Activated CD8-positive, alpha-beta T cell treated with anti-CD3 and anti-CD28 coated beads, Interleukin-2, amount 10 ng/mL, durations not matched to agents 7 days and 5 days (primary cell): ENCODE results near the gene EHHADH. TPM values are rescaled to one million over a fixed set of nuclear protein-coding genes. Genes with fewer than 3 reads are reported as not detected.

Source experiments
- ATAC-seq: fragments of 150-1000 bp; cut with Tn5 transposase; one replicate; pipeline ENCODE4 v1.10.0; 2021; ENCODE audit warnings: moderate library complexity
- CTCF ChIA-PET: fragments of 350-600 bp; sonication (Branson Sonifier 250); formaldehyde crosslinking; loops from one replicate; lab custom pipeline; 2021; ENCODE audit warnings: antibody characterized with exemption; lab: Charles Lee
- POLR2A ChIA-PET: fragments of 350-600 bp; sonication (Branson Sonifier 250); formaldehyde crosslinking; loops from one replicate; lab custom pipeline; 2021; ENCODE audit warnings: antibody characterized with exemption; lab: Charles Lee
- DNase-seq: peaks from one replicate; pipeline ENCODE4 v3.0.0-alpha.2; 2020
- H3K27ac Mint-ChIP-seq: one replicate; pipeline ENCODE4 v1.8.0; 2021; ENCODE audit warnings: mild to moderate bottlenecking, mixed read lengths
- H3K27me3 Mint-ChIP-seq: one replicate; pipeline ENCODE4 v1.8.0; 2021; ENCODE audit warnings: low read depth, mixed read lengths
- H3K36me3 Mint-ChIP-seq: one replicate; pipeline ENCODE4 v1.8.0; 2021; ENCODE audit warnings: low read depth, mixed read lengths
- H3K4me1 Mint-ChIP-seq: one replicate; pipeline ENCODE4 v1.8.0; 2021; ENCODE audit warnings: low read depth, mixed read lengths
- H3K4me3 Mint-ChIP-seq: one replicate; pipeline ENCODE4 v1.8.0; 2021; ENCODE audit warnings: mild to moderate bottlenecking, mixed read lengths
- H3K9me3 Mint-ChIP-seq: one replicate; pipeline ENCODE4 v1.8.0; 2022; ENCODE audit warnings: mixed read lengths; ENCODE audit not compliant: insufficient read depth
- total RNA-seq, 2 experiments: library from RNA; stranded (reverse); gene quantifications; one replicate each; pipeline ENCODE4 v1.2.3, GENCODE V29; 2021

Gene EHHADH
- total RNA-seq, 2 experiments from 2014 or later: 4.8 to 4.9 TPM

DNA sequence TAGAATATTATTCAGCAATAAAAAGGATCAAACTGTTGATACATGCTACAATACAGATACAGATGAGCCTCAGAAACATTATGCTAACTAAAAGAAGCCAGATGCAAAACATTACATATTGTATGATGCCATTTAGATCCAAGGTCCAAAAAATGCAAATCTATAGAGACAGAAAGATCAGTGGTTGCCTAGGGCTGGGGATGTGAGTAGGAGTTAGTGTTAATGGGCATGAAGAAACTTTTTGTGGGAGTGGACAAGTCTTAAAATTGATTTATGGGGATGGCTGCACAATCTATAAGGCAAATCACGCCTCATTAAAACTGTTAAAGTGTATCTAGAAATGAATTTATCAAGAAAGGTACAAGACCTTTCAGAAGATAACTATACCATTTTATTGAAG lies 45.0 kb downstream of the EHHADH start:
- ATAC-seq (no peak), DNase-seq (no peak)
- Mint-ChIP-seq H3K27me3 (no peaks in the 10 kb centered on the region), H3K27ac (no peak overlapping the region), H3K36me3 (no peaks in the 10 kb centered on the region), H3K4me1 (peaks cover 2% of the 10 kb centered on the region), H3K4me3 (no peak overlapping the region), H3K9me3 (no peaks in the 10 kb centered on the region)
- CTCF ChIA-PET: no interaction called here
- POLR2A ChIA-PET: no interaction called here

DNA sequence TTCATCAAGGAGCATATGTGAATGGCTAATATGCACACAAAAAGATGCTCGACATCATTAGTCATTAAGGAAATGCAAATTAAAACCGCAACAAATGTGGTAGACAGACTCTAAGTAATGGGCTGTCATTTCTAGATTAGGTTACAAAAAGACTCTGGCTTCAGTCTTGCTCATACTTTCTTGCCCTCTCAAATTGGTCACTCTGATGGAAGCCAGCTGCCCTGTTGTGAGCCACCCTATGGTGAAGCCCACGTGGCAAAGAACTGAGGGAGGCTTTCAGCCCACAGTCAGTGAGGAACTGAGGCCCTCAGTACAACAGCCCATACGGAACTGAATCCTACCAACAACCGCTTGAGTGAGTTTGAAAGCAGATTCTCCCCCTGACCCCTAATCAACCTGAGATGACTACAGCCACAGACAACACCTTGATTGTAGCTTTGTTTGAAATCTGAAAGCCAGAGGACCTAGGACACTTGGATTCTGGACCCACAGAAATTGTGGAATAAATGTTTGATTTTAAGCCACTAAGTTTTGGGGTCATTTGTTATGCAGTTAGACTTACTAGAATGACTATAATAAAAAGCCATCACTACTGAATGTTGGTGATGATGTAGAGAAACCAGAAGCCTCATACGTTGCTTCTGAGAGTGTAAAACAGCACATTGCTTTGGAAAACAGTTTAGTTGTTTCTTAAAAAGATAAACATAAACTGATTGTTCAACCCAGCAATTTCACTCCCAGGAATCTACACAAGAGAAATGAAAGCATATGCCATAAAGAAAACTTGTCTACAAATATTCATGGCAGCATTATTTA lies 45.7 kb downstream of the EHHADH start:
- POLR2A ChIA-PET: no interaction called here
- no peak overlapping the region for H3K4me3 Mint-ChIP-seq
- no peaks in the 10 kb centered on the region for H3K36me3 Mint-ChIP-seq
- no peaks in the 10 kb centered on the region for H3K9me3 Mint-ChIP-seq
- ATAC-seq (no peak), DNase-seq (no peak)
- no peaks in the 10 kb centered on the region for H3K27me3 Mint-ChIP-seq
- CTCF ChIA-PET: no interaction called here
- peaks cover 2% of the 10 kb centered on the region for H3K4me1 Mint-ChIP-seq
- no peak overlapping the region for H3K27ac Mint-ChIP-seq

DNA sequence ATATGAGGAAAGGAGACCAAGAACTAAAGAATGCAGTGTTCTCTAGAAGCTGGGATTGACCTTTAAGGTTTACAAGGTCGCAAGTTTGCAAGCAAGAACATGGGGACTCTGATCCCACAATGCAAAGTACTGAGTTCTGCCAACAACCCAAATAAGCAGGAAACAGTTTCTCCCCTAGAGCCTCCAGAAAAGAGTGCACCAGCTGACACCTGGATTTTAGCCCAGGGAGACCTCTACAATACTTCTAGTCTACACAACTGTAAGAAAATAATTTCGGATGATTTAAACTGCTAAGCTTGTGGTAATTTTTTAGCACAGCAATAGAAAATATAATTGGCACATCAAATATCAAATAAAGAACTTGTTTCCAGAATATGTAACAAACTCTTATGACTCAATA lies 46.4 kb downstream of the EHHADH start:
- no peak for DNase-seq
- CTCF ChIA-PET: no interaction called here
- ATAC-seq: no peak
- Mint-ChIP-seq H3K27ac (no peak overlapping the region), H3K4me1 (peaks cover 2% of the 10 kb centered on the region), H3K9me3 (no peaks in the 10 kb centered on the region), H3K4me3 (no peak overlapping the region), H3K27me3 (no peaks in the 10 kb centered on the region), H3K36me3 (no peaks in the 10 kb centered on the region)
- POLR2A ChIA-PET: no interaction called here

DNA sequence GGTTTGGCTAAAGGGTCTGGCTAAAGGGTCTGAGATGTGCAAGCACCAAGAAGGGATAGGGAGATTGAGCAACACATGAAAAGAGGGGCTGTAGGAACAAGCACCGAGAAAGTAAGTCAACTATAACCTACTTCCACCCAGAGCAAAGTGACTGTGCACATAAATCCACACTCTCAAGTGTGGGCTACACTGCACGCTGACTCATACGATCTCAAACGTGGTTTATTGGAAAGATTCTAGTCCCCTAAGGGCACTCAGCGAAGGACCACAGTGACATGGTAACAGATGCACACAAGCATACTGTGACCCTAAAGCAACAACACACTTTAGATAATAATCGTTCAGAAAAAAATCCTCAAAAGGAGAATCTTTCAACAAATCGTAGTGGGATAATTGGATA lies 48.0 kb downstream of the EHHADH start:
- Mint-ChIP-seq H3K27ac (no peak overlapping the region), H3K9me3 (no peaks in the 10 kb centered on the region), H3K36me3 (no peaks in the 10 kb centered on the region), H3K27me3 (no peaks in the 10 kb centered on the region), H3K4me1 (peaks cover 2% of the 10 kb centered on the region), H3K4me3 (no peak overlapping the region)
- DNase-seq (no peak), ATAC-seq (no peak)
- POLR2A ChIA-PET: no interaction called here
- CTCF ChIA-PET: no interaction called here

DNA sequence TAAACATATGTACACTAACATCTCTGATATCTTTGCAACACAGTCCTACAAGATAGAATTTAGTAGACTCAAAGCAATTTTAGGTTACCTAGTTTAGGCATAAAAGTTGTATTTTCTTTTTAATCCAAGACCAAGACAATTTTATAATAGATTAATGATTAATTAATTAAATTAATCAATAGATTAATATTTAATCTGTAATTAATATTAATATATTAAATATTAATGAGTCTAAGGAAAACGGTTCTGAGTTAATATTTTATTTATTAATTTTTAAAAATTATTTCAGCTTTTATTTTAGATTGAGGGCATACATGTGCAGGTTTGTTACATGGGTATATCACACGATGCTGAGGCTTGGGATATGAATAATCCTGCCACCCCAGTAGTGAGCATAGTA lies 49.0 kb downstream of the EHHADH start:
- H3K27me3 Mint-ChIP-seq: no peaks in the 10 kb centered on the region
- H3K4me1 Mint-ChIP-seq: peaks cover 2% of the 10 kb centered on the region
- no peak for ATAC-seq
- H3K36me3 Mint-ChIP-seq: no peaks in the 10 kb centered on the region
- H3K9me3 Mint-ChIP-seq: no peaks in the 10 kb centered on the region
- CTCF ChIA-PET: no interaction called here
- no peak for DNase-seq
- no peak overlapping the region for H3K27ac Mint-ChIP-seq
- no peak overlapping the region for H3K4me3 Mint-ChIP-seq
- POLR2A ChIA-PET: no interaction called here

DNA sequence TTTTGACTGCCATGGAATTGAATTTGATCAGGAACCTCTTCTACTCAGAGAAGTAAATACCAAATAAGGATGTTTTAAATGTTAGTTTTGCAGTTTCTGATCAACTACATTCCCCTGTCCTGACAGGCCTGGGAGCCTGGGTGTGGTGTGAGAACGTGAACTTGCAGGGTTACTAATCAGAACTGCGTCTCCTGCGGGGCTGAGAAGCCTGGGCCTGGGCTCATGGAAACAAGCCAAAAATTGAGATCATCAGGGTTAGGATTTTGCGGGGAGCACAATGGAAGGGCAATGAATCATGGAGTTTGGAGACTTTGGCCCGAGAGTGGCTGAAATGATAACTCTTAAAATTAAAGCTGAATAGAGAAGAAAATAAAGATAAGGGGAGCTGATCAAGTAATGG lies 53.2 kb downstream of the EHHADH start:
- H3K4me1 Mint-ChIP-seq: no peaks in the 10 kb centered on the region
- H3K36me3 Mint-ChIP-seq: no peaks in the 10 kb centered on the region
- ATAC-seq (no peak), DNase-seq (no peak)
- no peak overlapping the region for H3K4me3 Mint-ChIP-seq
- no peak overlapping the region for H3K27ac Mint-ChIP-seq
- ChIA-PET POLR2A (no interaction called here), CTCF (no interaction called here)
- no peaks in the 10 kb centered on the region for H3K9me3 Mint-ChIP-seq
- H3K27me3 Mint-ChIP-seq: no peaks in the 10 kb centered on the region

DNA sequence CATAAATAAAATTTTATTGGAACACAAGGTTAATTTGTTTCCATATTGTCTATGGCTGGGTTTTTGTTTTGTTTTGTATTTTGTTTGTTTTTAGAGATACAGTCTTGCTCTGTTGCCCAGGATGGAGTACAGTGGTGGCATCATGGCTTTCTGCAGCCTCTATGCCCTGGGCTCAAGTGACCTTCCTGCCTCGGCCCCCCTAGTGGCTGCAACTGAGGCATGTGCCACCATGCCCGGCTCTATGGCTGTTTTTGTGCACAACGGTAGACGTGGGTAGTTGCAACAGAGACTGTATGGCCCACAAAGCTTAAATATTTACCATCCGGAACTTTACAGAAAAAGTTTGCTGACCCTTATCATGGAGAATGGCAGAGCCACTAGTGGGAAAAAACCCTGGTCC lies 54.2 kb downstream of the EHHADH start:
- Mint-ChIP-seq H3K4me3 (no peak overlapping the region), H3K27me3 (no peaks in the 10 kb centered on the region), H3K4me1 (no peaks in the 10 kb centered on the region), H3K9me3 (no peaks in the 10 kb centered on the region), H3K36me3 (no peaks in the 10 kb centered on the region), H3K27ac (no peak overlapping the region)
- CTCF ChIA-PET: no interaction called here
- POLR2A ChIA-PET: no interaction called here
- DNase-seq (no peak), ATAC-seq (no peak)

DNA sequence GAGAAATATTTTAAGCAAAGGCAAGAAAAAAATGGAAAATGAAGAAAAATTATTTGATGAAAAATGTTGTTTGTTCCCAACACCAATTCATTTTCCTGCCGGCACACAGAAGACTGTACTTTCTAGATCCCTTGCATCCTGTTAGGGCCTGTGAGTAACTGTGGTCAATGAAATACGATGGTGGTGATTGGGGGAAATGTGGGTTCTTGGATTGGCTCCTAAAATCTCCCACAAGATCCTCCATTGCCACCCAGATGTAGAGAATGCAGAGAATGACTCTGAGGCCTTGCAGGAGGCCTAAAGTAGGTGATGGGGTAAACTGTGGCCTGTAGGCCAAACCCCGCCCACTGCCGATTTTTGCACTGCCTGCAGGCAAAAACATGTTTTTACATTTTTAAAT lies 54.6 kb downstream of the EHHADH start:
- Mint-ChIP-seq H3K27ac (no peak overlapping the region), H3K4me3 (no peak overlapping the region), H3K4me1 (no peaks in the 10 kb centered on the region), H3K9me3 (no peaks in the 10 kb centered on the region), H3K36me3 (no peaks in the 10 kb centered on the region), H3K27me3 (no peaks in the 10 kb centered on the region)
- ChIA-PET POLR2A (no interaction called here), CTCF (interaction anchor here (0.6 to 0.7 kb wide), 2 partner anchors 24 to 798 kb away, joined by 3 to 4 read pairs; no protein-coding TSS in a partner anchor)
- DNase-seq (no peak), ATAC-seq (no peak)

DNA sequence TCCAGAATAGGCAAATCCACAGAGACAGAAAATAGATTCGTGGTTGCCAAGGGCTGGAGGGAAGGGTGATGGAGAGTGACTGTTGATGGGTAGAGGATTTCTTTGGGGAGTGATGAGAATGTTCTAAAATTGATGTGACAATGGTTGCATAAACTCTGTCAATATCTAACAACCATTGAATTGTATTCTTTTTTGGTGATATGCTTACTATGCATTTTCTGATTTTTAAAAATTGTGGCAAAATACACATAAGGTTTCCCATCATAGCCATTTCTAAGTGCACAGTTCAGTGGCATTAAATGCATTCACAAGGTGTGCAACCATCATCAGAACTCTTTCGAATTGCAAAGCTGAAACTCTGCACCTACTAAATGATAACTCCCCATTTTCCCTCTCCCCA lies 56.8 kb downstream of the EHHADH start:
- Mint-ChIP-seq H3K9me3 (no peaks in the 10 kb centered on the region), H3K27me3 (no peaks in the 10 kb centered on the region), H3K4me3 (no peak overlapping the region), H3K4me1 (no peaks in the 10 kb centered on the region), H3K27ac (no peak overlapping the region), H3K36me3 (peaks cover 4% of the 10 kb centered on the region)
- ChIA-PET POLR2A (no interaction called here), CTCF (no interaction called here)
- no peak for ATAC-seq
- no peak for DNase-seq

DNA sequence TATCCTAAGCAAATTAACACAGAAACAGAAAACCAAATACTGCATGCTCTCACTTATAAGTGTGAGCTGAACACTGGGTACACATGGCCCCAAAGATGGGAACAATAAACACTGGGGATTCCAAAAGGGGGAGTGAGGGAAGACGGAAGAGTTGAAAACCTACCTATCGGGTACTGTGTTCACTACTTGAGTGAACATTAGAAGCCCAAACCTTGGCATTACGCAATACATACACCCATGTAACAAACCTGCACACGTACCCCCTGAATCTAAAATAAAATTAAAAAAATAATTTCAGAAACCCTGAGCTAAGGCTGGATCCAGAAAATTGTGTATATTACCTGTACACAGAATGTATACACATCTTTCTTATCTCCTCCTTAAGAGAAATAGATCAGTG lies 58.2 kb downstream of the EHHADH start:
- no peaks in the 10 kb centered on the region for H3K9me3 Mint-ChIP-seq
- CTCF ChIA-PET: no interaction called here
- POLR2A ChIA-PET: no interaction called here
- H3K36me3 Mint-ChIP-seq: peaks cover 4% of the 10 kb centered on the region
- H3K27ac Mint-ChIP-seq: no peak overlapping the region
- no peak overlapping the region for H3K4me3 Mint-ChIP-seq
- ATAC-seq (no peak), DNase-seq (no peak)
- no peaks in the 10 kb centered on the region for H3K27me3 Mint-ChIP-seq
- no peaks in the 10 kb centered on the region for H3K4me1 Mint-ChIP-seq

DNA sequence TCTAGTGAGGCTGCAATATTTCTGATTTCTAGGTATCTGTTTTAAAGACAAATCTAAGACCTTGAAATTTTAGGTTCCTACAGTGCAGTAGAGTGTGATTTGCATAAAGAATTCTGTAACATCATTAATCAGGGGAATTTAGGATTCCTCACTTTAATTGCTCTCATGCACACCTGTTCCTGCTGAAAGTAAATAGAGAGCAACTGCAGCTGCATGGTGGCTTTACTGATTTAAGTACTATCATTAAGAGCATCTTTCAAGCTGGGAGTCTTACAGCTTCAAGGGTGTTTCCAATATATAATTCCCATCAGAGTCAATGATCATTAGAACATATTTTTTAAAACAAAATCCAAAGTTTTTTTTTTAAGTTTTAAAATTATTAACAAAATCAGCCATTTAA lies 65.0 kb downstream of the EHHADH start:
- H3K27me3 Mint-ChIP-seq: peaks cover 6% of the 10 kb centered on the region
- no peak for ATAC-seq
- H3K4me3 Mint-ChIP-seq: no peak overlapping the region
- no peak for DNase-seq
- no peak overlapping the region for H3K27ac Mint-ChIP-seq
- ChIA-PET POLR2A (no interaction called here), CTCF (no interaction called here)
- peaks cover 4% of the 10 kb centered on the region for H3K36me3 Mint-ChIP-seq
- no peaks in the 10 kb centered on the region for H3K4me1 Mint-ChIP-seq
- H3K9me3 Mint-ChIP-seq: no peaks in the 10 kb centered on the region

DNA sequence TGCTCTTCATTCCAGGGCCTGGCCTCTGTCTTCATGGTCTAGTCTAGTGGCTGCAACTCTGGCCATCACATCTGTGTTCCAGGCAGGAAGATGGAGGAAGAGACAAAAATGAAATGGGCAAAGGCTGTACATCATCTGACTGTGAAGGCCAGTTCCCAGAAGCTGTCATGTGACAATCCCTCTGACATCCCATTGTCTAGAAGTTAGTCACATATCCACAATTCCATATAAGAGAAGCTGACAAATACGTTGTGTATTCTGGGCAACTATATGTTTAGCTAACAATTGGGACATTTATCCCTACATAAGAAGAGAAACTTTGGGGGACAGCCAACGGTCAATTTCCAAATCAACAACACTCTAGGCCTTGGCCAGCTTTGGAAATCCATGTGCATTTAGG lies 66.5 kb downstream of the EHHADH start:
- no peak overlapping the region for H3K27ac Mint-ChIP-seq
- no peaks in the 10 kb centered on the region for H3K9me3 Mint-ChIP-seq
- no peaks in the 10 kb centered on the region for H3K4me1 Mint-ChIP-seq
- peaks cover 6% of the 10 kb centered on the region for H3K27me3 Mint-ChIP-seq
- POLR2A ChIA-PET: no interaction called here
- DNase-seq (no peak), ATAC-seq (no peak)
- no peak overlapping the region for H3K4me3 Mint-ChIP-seq
- H3K36me3 Mint-ChIP-seq: no peaks in the 10 kb centered on the region
- CTCF ChIA-PET: interaction anchor here (0.7 to 1.1 kb wide), 3 partner anchors 10 to 30 kb away, joined by 3 read pairs; no protein-coding TSS in a partner anchor
